ENCODE measurements around the gene ST6GAL1.

- TF ChIP-seq CTCF (IDR thresholded peaks at IDR 0.05) (no peak), POLR2A (IDR thresholded peaks at IDR 0.05) (no peak)
Measured at GRCh38 chr3:186984064-186984463, 53.7 kb downstream of the ST6GAL1 start.
